Measurements from ENCODE around the gene SSPN.

The SSPN gene

DNA sequence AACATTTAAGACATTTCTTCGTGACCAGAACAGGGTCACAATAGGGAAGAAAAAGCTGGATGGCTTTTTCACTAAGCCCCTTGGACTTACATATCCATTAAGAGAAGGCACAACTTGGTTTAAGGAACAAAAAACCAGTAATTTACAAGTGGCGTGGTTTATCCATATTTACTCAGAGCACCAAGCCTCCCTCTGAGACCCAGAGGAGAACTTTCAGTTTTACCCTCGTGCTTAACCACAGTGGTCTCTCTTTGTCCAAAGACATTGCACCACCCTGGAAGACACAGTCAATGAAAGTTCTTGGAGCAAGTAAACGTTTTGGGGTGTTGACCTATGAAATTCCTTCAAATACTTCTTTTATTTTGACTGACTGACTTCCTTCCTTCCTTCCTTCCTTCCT lies 52.5 kb downstream of the SSPN start:
- no peak overlapping the region for H3K4me3 ChIP-seq (ENCODE audit: low read depth, low read length)
- TF ChIP-seq, protein P1, sequence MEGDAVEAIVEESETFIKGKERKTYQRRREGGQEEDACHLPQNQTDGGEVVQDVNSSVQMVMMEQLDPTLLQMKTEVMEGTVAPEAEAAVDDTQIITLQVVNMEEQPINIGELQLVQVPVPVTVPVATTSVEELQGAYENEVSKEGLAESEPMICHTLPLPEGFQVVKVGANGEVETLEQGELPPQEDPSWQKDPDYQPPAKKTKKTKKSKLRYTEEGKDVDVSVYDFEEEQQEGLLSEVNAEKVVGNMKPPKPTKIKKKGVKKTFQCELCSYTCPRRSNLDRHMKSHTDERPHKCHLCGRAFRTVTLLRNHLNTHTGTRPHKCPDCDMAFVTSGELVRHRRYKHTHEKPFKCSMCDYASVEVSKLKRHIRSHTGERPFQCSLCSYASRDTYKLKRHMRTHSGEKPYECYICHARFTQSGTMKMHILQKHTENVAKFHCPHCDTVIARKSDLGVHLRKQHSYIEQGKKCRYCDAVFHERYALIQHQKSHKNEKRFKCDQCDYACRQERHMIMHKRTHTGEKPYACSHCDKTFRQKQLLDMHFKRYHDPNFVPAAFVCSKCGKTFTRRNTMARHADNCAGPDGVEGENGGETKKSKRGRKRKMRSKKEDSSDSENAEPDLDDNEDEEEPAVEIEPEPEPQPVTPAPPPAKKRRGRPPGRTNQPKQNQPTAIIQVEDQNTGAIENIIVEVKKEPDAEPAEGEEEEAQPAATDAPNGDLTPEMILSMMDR (IDR thresholded peaks at IDR 0.05; ENCODE audit: low read depth, low read length) = no peak
- no peak for DNase-seq
- no peak overlapping the region for H3K27ac ChIP-seq
- H3K36me3 ChIP-seq = no peaks in the 10 kb centered on the region
- H3K9me3 ChIP-seq (ENCODE audit: severe bottlenecking) = no peaks in the 10 kb centered on the region
- peaks cover 4% of the 10 kb centered on the region for H3K27me3 ChIP-seq (ENCODE audit: insufficient read depth, low read depth, severe bottlenecking)

DNA sequence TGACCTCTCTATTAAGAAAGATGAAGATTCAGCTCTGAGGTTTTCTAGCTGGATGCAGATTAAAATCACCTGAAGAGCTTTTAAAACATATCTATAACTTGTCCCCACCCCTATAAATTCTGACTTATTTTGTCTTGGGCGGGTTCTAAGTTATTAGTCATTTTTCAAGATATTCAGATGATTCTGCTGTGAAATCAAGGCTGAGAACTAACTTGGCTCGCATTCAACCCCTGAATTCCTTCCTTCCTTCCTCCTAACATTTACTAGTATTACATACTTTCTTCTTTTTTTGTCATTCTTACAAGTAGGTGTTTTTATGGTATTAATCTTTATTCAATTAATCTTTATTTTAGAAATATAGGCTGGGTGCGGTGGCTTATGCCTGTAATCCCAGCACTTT lies 55.4 kb downstream of the SSPN start:
- Histone ChIP-seq H3K27ac (no peak overlapping the region), H3K9me3 (ENCODE audit: severe bottlenecking) (no peaks in the 10 kb centered on the region), H3K27me3 (ENCODE audit: insufficient read depth, low read depth, severe bottlenecking) (no peaks in the 10 kb centered on the region), H3K36me3 (no peaks in the 10 kb centered on the region), H3K4me3 (ENCODE audit: low read depth, low read length) (no peak overlapping the region)
- TF ChIP-seq, protein P1 (IDR thresholded peaks at IDR 0.05; ENCODE audit: low read depth, low read length) = no peak
- DNase-seq = no peak

DNA sequence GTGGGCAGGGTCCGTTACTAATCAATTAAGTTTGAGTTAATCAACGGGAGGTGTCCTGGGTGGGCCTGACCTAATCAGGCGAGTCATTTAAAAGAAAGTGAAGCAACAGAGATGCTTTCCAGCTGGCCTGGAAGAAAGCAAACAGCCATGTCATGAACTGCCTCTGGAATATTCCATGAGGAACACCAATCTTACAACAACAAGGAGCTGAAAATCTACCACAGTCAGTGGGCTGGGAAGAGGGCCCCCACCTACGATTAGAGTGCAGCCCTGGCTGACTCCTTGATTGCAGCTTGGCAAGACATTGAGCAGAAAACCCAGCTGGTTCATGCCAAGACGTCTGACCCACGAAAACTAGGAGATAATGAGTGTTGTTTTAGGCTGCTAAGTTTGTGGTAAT lies 56.2 kb downstream of the SSPN start:
- no peak overlapping the region for H3K4me3 ChIP-seq (ENCODE audit: low read depth, low read length)
- H3K27ac ChIP-seq = no peak overlapping the region
- no peaks in the 10 kb centered on the region for H3K27me3 ChIP-seq (ENCODE audit: insufficient read depth, low read depth, severe bottlenecking)
- H3K36me3 ChIP-seq = no peaks in the 10 kb centered on the region
- H3K9me3 ChIP-seq (ENCODE audit: severe bottlenecking) = peaks cover 3% of the 10 kb centered on the region
- TF ChIP-seq, protein P1 (IDR thresholded peaks at IDR 0.05; ENCODE audit: low read depth, low read length) = no peak
- DNase-seq = no peak

DNA sequence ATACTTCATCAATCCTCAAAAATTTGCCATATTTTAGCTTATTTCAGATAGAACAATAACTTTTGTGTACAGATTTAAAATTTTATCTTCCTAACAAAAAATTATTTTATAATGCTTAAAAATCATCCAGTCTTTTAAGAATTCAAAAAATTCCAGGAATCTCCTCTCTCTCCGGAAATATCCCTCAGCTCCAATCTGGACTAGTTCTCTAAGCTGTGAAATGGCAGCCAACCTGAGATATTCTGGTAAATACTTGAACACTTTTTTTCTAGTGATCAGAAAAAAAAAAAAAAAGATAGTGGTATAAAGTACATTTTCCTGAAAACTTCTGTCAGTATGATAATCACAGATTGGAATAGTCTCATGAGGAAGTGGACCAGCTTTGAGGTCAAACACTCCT lies 57.6 kb downstream of the SSPN start:
- DNase-seq = no peak
- Histone ChIP-seq H3K9me3 (ENCODE audit: severe bottlenecking) (peaks cover 3% of the 10 kb centered on the region), H3K27ac (no peak overlapping the region), H3K4me3 (ENCODE audit: low read depth, low read length) (no peak overlapping the region), H3K27me3 (ENCODE audit: insufficient read depth, low read depth, severe bottlenecking) (no peaks in the 10 kb centered on the region), H3K36me3 (no peaks in the 10 kb centered on the region)
- TF ChIP-seq, protein P1 (IDR thresholded peaks at IDR 0.05; ENCODE audit: low read depth, low read length) = no peak

DNA sequence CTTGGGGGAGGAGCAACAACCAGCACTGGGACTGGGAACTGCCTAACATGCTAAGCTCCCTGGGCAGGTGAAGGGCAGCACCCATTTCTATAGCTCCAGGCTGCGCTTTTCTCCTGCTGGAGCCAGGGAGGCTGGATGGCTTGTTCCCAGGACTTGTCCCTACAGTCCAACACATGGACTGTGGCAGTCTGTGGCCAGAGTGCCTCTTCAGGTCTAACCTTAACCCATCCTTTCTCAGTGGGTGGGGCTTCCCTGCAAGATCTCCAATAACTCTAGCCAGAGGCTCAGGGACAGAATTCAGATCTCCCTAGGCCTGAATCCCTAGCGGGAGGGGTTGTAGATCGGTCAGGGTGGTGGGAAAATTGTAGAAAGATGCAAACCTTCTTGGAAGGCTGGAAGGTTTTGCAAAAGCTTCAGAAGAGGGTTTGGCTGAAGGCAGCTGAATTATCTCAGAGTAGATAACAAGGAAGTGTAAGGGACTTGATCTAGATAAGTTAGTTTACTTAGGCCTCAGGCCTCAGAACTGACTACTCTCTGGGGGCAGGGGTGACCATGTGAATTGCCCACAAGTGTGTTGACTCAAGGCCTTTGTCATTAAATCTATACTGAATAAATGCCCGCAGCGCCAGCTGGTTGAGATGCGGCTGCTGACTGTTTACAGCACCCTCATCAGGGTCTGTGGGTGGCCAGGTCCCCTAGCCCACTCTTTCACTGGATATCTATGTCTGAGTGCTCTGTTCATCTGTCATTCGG lies 60.7 kb downstream of the SSPN start:
- no peaks in the 10 kb centered on the region for H3K36me3 ChIP-seq
- no peak for DNase-seq
- H3K9me3 ChIP-seq (ENCODE audit: severe bottlenecking) = peaks cover 3% of the 10 kb centered on the region
- H3K27me3 ChIP-seq (ENCODE audit: insufficient read depth, low read depth, severe bottlenecking) = no peaks in the 10 kb centered on the region
- no peak overlapping the region for H3K27ac ChIP-seq
- TF ChIP-seq, protein P1 (IDR thresholded peaks at IDR 0.05; ENCODE audit: low read depth, low read length) = no peak
- no peak overlapping the region for H3K4me3 ChIP-seq (ENCODE audit: low read depth, low read length)

All from WERI-Rb-1 (cell line).